GM23338 (cell line): ENCODE measurements around the gene OGN. TPM values are rescaled to one million over a fixed set of nuclear protein-coding genes. Genes with fewer than 3 reads are reported as not detected.
A peak's percentile ranks its signal among the peaks of the same experiment; 100 is the strongest.

Experiments
- ATAC-seq: fragments of 200-7000 bp; cut with Tn5 transposase; 3 replicates; pipeline ENCODE4 v1.9.1; 2020
- DNase-seq: peaks from one replicate; pipeline ENCODE4 v3.0.0-alpha.2; 2015; ENCODE audit warnings: low spot score
- H2AFZ ChIP-seq: fragments of 200-600 bp; sonication (generic); 2 replicates; pipeline ENCODE4 v1.8.0; 2016; ENCODE audit warnings: antibody characterized with exemption, mild to moderate bottlenecking, moderate library complexity
- H3F3A ChIP-seq: fragments of 200-600 bp; sonication (generic); replicated peaks from 2 replicates; pipeline ENCODE4 v1.8.0; 2017; ENCODE audit warnings: antibody characterized with exemption, mixed run types, low read depth
- H3K27ac ChIP-seq: fragments of 200-600 bp; sonication (generic); 2 replicates; pipeline ENCODE4 v1.6.1; 2016; ENCODE audit warnings: low read depth
- H3K27me3 ChIP-seq: fragments of 200-600 bp; sonication (generic); 2 replicates; pipeline ENCODE4 v1.8.0; 2016; ENCODE audit warnings: mild to moderate bottlenecking, mixed run types, moderate library complexity; ENCODE audit not compliant: insufficient read depth
- H3K36me3 ChIP-seq: fragments of 200-600 bp; sonication (generic); 2 replicates; pipeline ENCODE4 v1.8.0; 2016; ENCODE audit warnings: mild to moderate bottlenecking; ENCODE audit not compliant: insufficient read depth
- H3K4me1 ChIP-seq: fragments of 200-600 bp; sonication (generic); 2 replicates; pipeline ENCODE4 v1.8.0; 2016; ENCODE audit warnings: mild to moderate bottlenecking, moderate library complexity; ENCODE audit not compliant: insufficient read depth
- H3K4me2 ChIP-seq: fragments of 200-600 bp; sonication (generic); 2 replicates; pipeline ENCODE4 v1.7.1; 2017; ENCODE audit warnings: mixed run types
- H3K4me3 ChIP-seq: fragments of 200-600 bp; sonication (generic); 2 replicates; pipeline ENCODE4 v1.6.1; 2016; ENCODE audit warnings: mixed run types
- H3K79me2 ChIP-seq: fragments of 200-600 bp; sonication (generic); replicated peaks from 2 replicates; pipeline ENCODE4 v1.8.0; 2017; ENCODE audit warnings: mild to moderate bottlenecking; ENCODE audit not compliant: insufficient read depth
- H3K9me2 ChIP-seq: fragments of 200-600 bp; sonication (generic); 2 replicates; pipeline ENCODE4 v1.8.0; 2017; ENCODE audit not compliant: insufficient read depth
- H4K20me1 ChIP-seq: fragments of 200-600 bp; sonication (generic); replicated peaks from 2 replicates; pipeline ENCODE4 v1.8.0; 2017; ENCODE audit warnings: mild to moderate bottlenecking; ENCODE audit not compliant: insufficient read depth
- H3K27ac Mint-ChIP-seq: 2 replicates; pipeline ENCODE4 v1.8.0; 2020; ENCODE audit warnings: inconsistent platforms, mild to moderate bottlenecking, moderate library complexity, mixed read lengths
- H3K27me3 Mint-ChIP-seq: 3 replicates; pipeline ENCODE4 v1.8.0; 2022; ENCODE audit warnings: low read depth, mild to moderate bottlenecking, moderate library complexity, mixed read lengths, inconsistent platforms; ENCODE audit not compliant: insufficient read depth, poor library complexity
- H3K36me3 Mint-ChIP-seq: 3 replicates; pipeline ENCODE4 v1.8.0; 2021; ENCODE audit warnings: low read depth, mild to moderate bottlenecking, inconsistent platforms, moderate library complexity, mixed read lengths
- H3K4me1 Mint-ChIP-seq: 3 replicates; pipeline ENCODE4 v1.8.0; 2020; ENCODE audit warnings: mild to moderate bottlenecking, inconsistent platforms, mixed read lengths
- H3K4me3 Mint-ChIP-seq: 3 replicates; pipeline ENCODE4 v1.8.0; 2021; ENCODE audit warnings: moderate library complexity, mild to moderate bottlenecking, inconsistent platforms, mixed read lengths
- H3K9me3 Mint-ChIP-seq: 3 replicates; pipeline ENCODE4 v1.8.0; 2020; ENCODE audit warnings: moderate library complexity, mild to moderate bottlenecking, inconsistent platforms, mixed read lengths
- CREB1 ChIP-seq: fragments of 250-450 bp; sonication (Bioruptor Pico); IDR thresholded peaks from 2 replicates; pipeline ENCODE4 v1.5.0; 2020; ENCODE audit warnings: low read depth, mild to moderate bottlenecking, moderate library complexity
- EZH2 ChIP-seq: fragments of 200-600 bp; sonication (generic); IDR thresholded peaks from one replicate; pipeline ENCODE4 v1.8.0; 2017; ENCODE audit warnings: antibody characterized with exemption, mild to moderate bottlenecking, low read depth; ENCODE audit not compliant: unreplicated experiment
- EZH2phosphoT487 ChIP-seq: fragments of 200-600 bp; sonication (generic); IDR thresholded peaks from one replicate; pipeline ENCODE4 v1.8.1; 2018; ENCODE audit warnings: antibody characterized with exemption; ENCODE audit not compliant: unreplicated experiment
- JUNB ChIP-seq: IDR thresholded peaks from one replicate; pipeline ENCODE4 v1.6.1; 2016; ENCODE audit warnings: antibody characterized with exemption; ENCODE audit not compliant: unreplicated experiment
- NANOG ChIP-seq: IDR thresholded peaks from 2 replicates; pipeline ENCODE4 v1.6.1; 2016; ENCODE audit warnings: antibody characterized with exemption, borderline replicate concordance
- POLR2AphosphoS5 ChIP-seq: IDR thresholded peaks from 2 replicates; pipeline ENCODE4 v1.6.1; 2016; ENCODE audit warnings: antibody characterized with exemption, low read depth
- STAT1 ChIP-seq: IDR thresholded peaks from one replicate; pipeline ENCODE4 v1.6.1; 2016; ENCODE audit warnings: antibody characterized with exemption; ENCODE audit not compliant: unreplicated experiment
- ZNF114 ChIP-seq: fragments of 250-450 bp; sonication (Bioruptor Pico); IDR thresholded peaks from 2 replicates; pipeline ENCODE4 v1.5.0; 2020; ENCODE audit warnings: mild to moderate bottlenecking, moderate library complexity
- ZNF331 ChIP-seq: fragments of 250-450 bp; sonication (Bioruptor Pico); IDR thresholded peaks from 2 replicates; pipeline ENCODE4 v1.5.0; 2020; ENCODE audit warnings: low read depth, mild to moderate bottlenecking, moderate library complexity
- polyA plus RNA-seq: library from polyadenylated mRNA; unstranded; fragments of >200 nt; fragmentation: Nextera tagmentation; extraction: Ambion mirVana; gene quantifications from 2 replicates; pipeline ENCODE4 v1.2.1, GENCODE V29; 2016
- total RNA-seq: library from RNA; depleted of rRNA; stranded (reverse); fragments of >200 nt; shearing (Covaris generic); gene quantifications from 2 replicates; pipeline ENCODE4 v1.2.3, GENCODE V29; 2014
- TF ChIP-seq, protein P1 (sequence below), 2 experiments: fragments of 200-600 bp in 1 of 2; sonication (generic) in 1 of 2; conservative IDR thresholded peaks; 2 replicates each; pipeline versions ENCODE4 v1.5.1 to v1.6.1; 2016 to 2017; ENCODE audit warnings: antibody characterized with exemption in 2 of 2, low read depth in 2 of 2, mild to moderate bottlenecking in 2 of 2, moderate library complexity in 1 of 2
- TF ChIP-seq, protein P2 (sequence below): IDR thresholded peaks from one replicate; pipeline ENCODE4 v1.6.1; 2018; ENCODE audit warnings: antibody characterized with exemption; ENCODE audit not compliant: unreplicated experiment
- TF ChIP-seq, protein P3 (sequence below): fragments of 250-450 bp; sonication (Bioruptor Pico); IDR thresholded peaks from 2 replicates; pipeline ENCODE4 v1.5.0; 2020; ENCODE audit warnings: mild to moderate bottlenecking, moderate library complexity
- TF ChIP-seq, protein P4 (sequence below): IDR thresholded peaks from 2 replicates; pipeline ENCODE4 v1.6.1; 2016; ENCODE audit warnings: antibody characterized with exemption

OGN gene
- total and polyA plus RNA-seq, 2 experiments from 2014 or later, result 2.5 TPM; not detected in 1

DNA sequence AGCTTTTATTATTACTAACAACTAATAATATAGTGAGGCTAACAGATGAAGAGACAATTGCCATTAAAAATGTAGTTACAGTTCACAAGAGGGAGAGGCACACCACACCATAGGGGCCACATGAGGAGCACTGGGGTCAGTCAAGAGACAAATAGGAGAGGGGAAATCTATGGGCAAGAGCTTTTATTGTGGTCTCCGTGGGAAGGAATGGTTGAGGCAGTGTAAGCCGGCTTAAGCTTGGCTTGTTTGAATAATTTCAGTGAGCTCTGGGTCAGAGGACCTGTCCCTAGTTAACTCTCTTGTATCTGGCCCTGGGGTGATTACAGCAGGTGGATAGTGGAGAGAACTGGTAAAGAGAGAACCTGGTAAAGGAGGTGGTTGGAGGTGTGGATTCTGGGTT lies 35.3 kb downstream of the OGN start:
- H3K27ac Mint-ChIP-seq, result peak overlapping the region; percentile 2; the same call in 1 of the 2 replicates
- peak; percentile 25 for DNase-seq

More for the DNA sequence above, 35.3 kb downstream of the OGN start:
- no peaks in the 10 kb centered on the region for H3K79me2 ChIP-seq
- TF ChIP-seq ZNF114 (CRISPR knock-in tag) (no peak), EZH2phosphoT487 (no peak), EZH2 (no peak), POLR2AphosphoS5 (no peak), CREB1 (CRISPR knock-in tag) (no peak), NANOG (no peak), ZNF331 (CRISPR knock-in tag) (no peak), STAT1 (no peak), JUNB (no peak)
- TF ChIP-seq, protein P1, sequence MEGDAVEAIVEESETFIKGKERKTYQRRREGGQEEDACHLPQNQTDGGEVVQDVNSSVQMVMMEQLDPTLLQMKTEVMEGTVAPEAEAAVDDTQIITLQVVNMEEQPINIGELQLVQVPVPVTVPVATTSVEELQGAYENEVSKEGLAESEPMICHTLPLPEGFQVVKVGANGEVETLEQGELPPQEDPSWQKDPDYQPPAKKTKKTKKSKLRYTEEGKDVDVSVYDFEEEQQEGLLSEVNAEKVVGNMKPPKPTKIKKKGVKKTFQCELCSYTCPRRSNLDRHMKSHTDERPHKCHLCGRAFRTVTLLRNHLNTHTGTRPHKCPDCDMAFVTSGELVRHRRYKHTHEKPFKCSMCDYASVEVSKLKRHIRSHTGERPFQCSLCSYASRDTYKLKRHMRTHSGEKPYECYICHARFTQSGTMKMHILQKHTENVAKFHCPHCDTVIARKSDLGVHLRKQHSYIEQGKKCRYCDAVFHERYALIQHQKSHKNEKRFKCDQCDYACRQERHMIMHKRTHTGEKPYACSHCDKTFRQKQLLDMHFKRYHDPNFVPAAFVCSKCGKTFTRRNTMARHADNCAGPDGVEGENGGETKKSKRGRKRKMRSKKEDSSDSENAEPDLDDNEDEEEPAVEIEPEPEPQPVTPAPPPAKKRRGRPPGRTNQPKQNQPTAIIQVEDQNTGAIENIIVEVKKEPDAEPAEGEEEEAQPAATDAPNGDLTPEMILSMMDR (conservative IDR thresholded peaks at IDR 0.05; ENCODE audit: low read depth in 2 of 2), result no peak
- TF ChIP-seq, protein P2, sequence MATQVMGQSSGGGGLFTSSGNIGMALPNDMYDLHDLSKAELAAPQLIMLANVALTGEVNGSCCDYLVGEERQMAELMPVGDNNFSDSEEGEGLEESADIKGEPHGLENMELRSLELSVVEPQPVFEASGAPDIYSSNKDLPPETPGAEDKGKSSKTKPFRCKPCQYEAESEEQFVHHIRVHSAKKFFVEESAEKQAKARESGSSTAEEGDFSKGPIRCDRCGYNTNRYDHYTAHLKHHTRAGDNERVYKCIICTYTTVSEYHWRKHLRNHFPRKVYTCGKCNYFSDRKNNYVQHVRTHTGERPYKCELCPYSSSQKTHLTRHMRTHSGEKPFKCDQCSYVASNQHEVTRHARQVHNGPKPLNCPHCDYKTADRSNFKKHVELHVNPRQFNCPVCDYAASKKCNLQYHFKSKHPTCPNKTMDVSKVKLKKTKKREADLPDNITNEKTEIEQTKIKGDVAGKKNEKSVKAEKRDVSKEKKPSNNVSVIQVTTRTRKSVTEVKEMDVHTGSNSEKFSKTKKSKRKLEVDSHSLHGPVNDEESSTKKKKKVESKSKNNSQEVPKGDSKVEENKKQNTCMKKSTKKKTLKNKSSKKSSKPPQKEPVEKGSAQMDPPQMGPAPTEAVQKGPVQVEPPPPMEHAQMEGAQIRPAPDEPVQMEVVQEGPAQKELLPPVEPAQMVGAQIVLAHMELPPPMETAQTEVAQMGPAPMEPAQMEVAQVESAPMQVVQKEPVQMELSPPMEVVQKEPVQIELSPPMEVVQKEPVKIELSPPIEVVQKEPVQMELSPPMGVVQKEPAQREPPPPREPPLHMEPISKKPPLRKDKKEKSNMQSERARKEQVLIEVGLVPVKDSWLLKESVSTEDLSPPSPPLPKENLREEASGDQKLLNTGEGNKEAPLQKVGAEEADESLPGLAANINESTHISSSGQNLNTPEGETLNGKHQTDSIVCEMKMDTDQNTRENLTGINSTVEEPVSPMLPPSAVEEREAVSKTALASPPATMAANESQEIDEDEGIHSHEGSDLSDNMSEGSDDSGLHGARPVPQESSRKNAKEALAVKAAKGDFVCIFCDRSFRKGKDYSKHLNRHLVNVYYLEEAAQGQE, result no peak
- TF ChIP-seq, protein P3, sequence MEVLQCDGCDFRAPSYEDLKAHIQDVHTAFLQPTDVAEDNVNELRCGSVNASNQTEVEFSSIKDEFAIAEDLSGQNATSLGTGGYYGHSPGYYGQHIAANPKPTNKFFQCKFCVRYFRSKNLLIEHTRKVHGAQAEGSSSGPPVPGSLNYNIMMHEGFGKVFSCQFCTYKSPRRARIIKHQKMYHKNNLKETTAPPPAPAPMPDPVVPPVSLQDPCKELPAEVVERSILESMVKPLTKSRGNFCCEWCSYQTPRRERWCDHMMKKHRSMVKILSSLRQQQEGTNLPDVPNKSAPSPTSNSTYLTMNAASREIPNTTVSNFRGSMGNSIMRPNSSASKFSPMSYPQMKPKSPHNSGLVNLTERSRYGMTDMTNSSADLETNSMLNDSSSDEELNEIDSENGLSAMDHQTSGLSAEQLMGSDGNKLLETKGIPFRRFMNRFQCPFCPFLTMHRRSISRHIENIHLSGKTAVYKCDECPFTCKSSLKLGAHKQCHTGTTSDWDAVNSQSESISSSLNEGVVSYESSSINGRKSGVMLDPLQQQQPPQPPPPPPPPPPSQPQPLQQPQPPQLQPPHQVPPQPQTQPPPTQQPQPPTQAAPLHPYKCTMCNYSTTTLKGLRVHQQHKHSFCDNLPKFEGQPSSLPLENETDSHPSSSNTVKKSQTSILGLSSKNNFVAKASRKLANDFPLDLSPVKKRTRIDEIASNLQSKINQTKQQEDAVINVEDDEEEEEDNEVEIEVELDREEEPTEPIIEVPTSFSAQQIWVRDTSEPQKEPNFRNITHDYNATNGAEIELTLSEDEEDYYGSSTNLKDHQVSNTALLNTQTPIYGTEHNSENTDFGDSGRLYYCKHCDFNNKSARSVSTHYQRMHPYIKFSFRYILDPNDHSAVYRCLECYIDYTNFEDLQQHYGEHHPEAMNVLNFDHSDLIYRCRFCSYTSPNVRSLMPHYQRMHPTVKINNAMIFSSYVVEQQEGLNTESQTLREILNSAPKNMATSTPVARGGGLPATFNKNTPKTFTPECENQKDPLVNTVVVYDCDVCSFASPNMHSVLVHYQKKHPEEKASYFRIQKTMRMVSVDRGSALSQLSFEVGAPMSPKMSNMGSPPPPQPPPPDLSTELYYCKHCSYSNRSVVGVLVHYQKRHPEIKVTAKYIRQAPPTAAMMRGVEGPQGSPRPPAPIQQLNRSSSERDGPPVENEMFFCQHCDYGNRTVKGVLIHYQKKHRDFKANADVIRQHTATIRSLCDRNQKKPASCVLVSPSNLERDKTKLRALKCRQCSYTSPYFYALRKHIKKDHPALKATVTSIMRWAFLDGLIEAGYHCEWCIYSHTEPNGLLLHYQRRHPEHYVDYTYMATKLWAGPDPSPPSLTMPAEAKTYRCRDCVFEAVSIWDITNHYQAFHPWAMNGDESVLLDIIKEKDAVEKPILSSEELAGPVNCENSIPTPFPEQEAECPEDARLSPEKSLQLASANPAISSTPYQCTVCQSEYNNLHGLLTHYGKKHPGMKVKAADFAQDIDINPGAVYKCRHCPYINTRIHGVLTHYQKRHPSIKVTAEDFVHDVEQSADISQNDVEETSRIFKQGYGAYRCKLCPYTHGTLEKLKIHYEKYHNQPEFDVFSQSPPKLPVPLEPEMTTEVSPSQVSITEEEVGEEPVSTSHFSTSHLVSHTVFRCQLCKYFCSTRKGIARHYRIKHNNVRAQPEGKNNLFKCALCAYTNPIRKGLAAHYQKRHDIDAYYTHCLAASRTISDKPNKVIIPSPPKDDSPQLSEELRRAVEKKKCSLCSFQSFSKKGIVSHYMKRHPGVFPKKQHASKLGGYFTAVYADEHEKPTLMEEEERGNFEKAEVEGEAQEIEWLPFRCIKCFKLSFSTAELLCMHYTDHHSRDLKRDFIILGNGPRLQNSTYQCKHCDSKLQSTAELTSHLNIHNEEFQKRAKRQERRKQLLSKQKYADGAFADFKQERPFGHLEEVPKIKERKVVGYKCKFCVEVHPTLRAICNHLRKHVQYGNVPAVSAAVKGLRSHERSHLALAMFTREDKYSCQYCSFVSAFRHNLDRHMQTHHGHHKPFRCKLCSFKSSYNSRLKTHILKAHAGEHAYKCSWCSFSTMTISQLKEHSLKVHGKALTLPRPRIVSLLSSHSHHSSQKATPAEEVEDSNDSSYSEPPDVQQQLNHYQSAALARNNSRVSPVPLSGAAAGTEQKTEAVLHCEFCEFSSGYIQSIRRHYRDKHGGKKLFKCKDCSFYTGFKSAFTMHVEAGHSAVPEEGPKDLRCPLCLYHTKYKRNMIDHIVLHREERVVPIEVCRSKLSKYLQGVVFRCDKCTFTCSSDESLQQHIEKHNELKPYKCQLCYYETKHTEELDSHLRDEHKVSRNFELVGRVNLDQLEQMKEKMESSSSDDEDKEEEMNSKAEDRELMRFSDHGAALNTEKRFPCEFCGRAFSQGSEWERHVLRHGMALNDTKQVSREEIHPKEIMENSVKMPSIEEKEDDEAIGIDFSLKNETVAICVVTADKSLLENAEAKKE, result no peak
- TF ChIP-seq, protein P4, sequence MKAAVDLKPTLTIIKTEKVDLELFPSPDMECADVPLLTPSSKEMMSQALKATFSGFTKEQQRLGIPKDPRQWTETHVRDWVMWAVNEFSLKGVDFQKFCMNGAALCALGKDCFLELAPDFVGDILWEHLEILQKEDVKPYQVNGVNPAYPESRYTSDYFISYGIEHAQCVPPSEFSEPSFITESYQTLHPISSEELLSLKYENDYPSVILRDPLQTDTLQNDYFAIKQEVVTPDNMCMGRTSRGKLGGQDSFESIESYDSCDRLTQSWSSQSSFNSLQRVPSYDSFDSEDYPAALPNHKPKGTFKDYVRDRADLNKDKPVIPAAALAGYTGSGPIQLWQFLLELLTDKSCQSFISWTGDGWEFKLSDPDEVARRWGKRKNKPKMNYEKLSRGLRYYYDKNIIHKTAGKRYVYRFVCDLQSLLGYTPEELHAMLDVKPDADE, result no peak
- Mint-ChIP-seq H3K27me3 (peaks cover under 1% of the 10 kb centered on the region), H3K36me3 (peaks cover 1% of the 10 kb centered on the region; the same call in 1 of the 3 replicates), H3K4me1 (peaks cover 9% of the 10 kb centered on the region), H3K4me3 (no peak overlapping the region), H3K9me3 (no peaks in the 10 kb centered on the region; the same call in 2 of the 3 replicates)
- peaks cover 9% of the 10 kb centered on the region; the same call in 1 of the 2 replicates for H3K4me1 ChIP-seq
- H3K4me3 ChIP-seq, result no peak overlapping the region
- H3K27ac ChIP-seq, result no peak overlapping the region
- H3K27me3 ChIP-seq, result no peaks in the 10 kb centered on the region
- no peaks in the 10 kb centered on the region for H3K9me2 ChIP-seq
- H2AFZ ChIP-seq, result no peak overlapping the region
- H3K4me2 ChIP-seq, result no peak overlapping the region
- H3F3A ChIP-seq, result no peaks in the 10 kb centered on the region
- peak; percentile 56 for ATAC-seq
- H3K36me3 ChIP-seq, result no peaks in the 10 kb centered on the region
- no peaks in the 10 kb centered on the region for H4K20me1 ChIP-seq
